Measurements from ENCODE around the gene EEF1A1.

GRCh38 chr6:73511796-73512195, 9.0 kb downstream of the EEF1A1 start:
- TF ChIP-seq, protein P1, sequence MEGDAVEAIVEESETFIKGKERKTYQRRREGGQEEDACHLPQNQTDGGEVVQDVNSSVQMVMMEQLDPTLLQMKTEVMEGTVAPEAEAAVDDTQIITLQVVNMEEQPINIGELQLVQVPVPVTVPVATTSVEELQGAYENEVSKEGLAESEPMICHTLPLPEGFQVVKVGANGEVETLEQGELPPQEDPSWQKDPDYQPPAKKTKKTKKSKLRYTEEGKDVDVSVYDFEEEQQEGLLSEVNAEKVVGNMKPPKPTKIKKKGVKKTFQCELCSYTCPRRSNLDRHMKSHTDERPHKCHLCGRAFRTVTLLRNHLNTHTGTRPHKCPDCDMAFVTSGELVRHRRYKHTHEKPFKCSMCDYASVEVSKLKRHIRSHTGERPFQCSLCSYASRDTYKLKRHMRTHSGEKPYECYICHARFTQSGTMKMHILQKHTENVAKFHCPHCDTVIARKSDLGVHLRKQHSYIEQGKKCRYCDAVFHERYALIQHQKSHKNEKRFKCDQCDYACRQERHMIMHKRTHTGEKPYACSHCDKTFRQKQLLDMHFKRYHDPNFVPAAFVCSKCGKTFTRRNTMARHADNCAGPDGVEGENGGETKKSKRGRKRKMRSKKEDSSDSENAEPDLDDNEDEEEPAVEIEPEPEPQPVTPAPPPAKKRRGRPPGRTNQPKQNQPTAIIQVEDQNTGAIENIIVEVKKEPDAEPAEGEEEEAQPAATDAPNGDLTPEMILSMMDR (optimal IDR thresholded peaks at IDR 0.05 in 1 of 3, IDR thresholded peaks at IDR 0.05 in 1 of 3, conservative IDR thresholded peaks at IDR 0.05 in 1 of 3; ENCODE audit: extremely low read depth in 1 of 3, insufficient read depth in 2 of 3, low read length in 3 of 3): no peak
- TF ChIP-seq EZH2 (IDR thresholded peaks at IDR 0.05; ENCODE audit: low read length): no peak
